ENCODE measurements around the gene ZNF678.

- TF ChIP-seq, protein P1, sequence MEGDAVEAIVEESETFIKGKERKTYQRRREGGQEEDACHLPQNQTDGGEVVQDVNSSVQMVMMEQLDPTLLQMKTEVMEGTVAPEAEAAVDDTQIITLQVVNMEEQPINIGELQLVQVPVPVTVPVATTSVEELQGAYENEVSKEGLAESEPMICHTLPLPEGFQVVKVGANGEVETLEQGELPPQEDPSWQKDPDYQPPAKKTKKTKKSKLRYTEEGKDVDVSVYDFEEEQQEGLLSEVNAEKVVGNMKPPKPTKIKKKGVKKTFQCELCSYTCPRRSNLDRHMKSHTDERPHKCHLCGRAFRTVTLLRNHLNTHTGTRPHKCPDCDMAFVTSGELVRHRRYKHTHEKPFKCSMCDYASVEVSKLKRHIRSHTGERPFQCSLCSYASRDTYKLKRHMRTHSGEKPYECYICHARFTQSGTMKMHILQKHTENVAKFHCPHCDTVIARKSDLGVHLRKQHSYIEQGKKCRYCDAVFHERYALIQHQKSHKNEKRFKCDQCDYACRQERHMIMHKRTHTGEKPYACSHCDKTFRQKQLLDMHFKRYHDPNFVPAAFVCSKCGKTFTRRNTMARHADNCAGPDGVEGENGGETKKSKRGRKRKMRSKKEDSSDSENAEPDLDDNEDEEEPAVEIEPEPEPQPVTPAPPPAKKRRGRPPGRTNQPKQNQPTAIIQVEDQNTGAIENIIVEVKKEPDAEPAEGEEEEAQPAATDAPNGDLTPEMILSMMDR (IDR thresholded peaks at IDR 0.05), result no peak
- no peak for TF ChIP-seq POLR2A (IDR thresholded peaks at IDR 0.05)
These were observed 2.8 kb upstream of the ZNF678 start for GRCh38 chr1:227560393-227561173.

Data from sigmoid colon (tissue), 3 donors.